Raji (cell line): ENCODE results near the gene ARID1B.

ENCODE experiments used
- POLR2A ChIP-seq: IDR thresholded peaks from 2 replicates; pipeline ENCODE4 v1.6.1; 2011; ENCODE audit warnings: low read depth, low read length, control low read depth; ENCODE audit not compliant: insufficient read depth

The ARID1B gene

DNA sequence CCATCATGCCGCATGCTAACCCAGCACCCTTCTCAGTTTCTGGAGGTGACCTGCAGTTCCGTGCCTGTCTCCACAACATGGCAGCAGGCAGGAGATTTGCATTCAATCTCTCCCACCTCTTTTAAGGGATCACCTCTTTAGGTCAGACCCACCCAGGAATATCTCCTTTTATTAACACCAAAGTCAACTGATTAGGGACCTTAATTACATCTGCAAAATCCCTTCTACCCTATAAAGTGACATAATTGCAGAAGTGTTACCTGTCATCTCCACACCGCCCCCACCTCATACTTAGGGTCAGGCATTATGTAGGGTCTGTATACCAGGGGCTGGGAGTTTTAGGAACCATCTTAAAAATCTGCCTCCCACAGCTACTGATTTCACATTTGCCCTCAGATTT lies 278.7 kb downstream of the ARID1B start:
- TF ChIP-seq POLR2A: no peak

DNA sequence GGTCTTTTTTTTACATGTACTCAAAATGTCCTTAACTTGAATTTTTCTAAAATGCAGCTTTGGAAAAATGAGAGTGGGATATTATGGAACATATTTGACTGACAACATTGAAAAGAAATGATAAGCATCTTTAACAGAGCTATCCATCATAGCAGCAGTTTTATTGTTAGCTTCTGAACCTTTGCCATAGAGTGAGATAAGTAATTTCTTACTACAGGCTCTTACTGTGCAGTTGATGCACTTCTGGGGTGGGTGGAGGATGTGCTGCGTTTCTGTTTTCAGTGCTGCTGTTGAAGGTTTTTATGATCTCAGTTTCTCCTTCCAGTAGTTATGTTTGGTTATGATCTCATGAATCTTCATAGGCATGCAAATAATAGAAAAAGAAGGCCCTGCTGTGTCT lies 279.1 kb downstream of the ARID1B start:
- TF ChIP-seq POLR2A: no peak

GRCh38 chr6:157058574-157058973 lies 281.4 kb downstream of the ARID1B start:
- TF ChIP-seq POLR2A: no peak

DNA sequence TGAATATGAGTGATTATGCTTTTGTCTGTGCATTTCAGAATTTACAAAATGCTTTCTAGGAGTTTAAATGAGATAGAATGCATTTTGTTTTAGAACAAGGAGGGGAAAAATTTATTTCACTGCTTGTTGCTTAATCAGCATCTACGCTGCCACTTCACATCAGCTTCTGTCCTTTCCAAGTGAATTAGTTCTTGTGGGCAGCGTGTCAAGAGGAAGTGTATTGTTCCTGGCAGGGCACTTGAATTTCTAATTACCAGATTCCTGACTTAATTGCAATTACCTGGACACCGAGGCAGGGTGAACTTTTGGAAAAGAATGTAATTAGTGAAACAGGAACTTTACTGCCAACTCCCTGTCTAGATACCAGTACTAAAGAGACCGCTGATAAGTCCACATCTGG lies 282.6 kb downstream of the ARID1B start:
- no peak for TF ChIP-seq POLR2A

GRCh38 chr6:157060440-157060952 lies 283.3 kb downstream of the ARID1B start:
- no peak for TF ChIP-seq POLR2A

GRCh38 chr6:157061770-157062594 lies 284.8 kb downstream of the ARID1B start:
- TF ChIP-seq POLR2A: no peak

DNA sequence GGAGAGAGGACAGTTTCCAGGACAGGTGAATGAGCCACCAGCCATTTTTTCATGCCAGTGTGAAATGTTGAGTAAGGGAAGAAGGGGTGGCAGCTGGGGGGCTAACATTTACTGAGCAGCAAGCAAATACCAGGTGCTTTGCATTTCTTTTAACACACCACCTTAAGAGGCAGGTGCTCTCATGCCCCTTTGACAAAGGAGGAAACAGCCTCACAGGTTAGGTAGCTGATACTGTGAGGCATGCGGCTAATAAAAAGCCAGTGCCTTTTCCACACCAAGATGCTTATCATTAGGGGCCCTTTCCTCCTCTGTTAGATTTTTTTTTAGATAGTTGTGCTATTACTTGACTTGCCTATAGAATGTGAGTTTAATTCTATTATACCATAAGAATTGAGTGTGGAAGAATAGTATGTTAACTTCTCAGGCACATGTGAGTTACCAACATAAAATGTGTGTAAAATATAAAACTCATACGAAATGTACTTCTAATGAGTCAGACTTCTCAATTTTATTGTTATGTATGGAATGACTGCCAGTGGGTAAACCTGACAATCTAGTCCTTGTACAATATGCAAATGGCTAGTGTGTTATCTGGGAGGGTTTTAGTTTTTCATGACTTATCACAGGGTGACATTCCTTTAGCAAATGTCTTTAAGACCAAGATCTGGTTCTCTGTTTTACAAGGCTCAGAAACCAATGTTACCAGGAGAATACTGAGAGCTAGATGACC lies 286.2 kb downstream of the ARID1B start:
- TF ChIP-seq POLR2A: no peak

DNA sequence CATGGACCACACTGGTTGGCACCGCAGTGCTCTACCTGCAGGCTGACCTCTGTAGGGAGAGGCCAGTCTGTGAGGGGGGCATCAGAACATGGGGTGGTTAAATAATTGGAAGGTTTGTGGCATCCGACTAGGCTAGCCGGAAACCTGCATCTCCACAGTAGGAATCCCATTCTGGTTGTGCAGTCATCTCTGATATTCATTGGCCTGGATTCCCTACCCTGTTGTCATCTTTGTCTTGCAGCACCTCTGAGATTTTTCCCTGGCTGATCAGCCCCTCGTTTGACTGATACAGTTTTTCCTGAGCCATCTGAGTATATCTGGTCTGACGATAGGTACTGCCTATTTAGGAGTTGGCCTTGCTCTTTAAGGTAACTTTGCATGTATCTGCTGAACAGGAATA lies 286.7 kb downstream of the ARID1B start:
- TF ChIP-seq POLR2A: no peak

GRCh38 chr6:157064502-157064901 lies 287.3 kb downstream of the ARID1B start:
- no peak for TF ChIP-seq POLR2A

GRCh38 chr6:157065366-157065765 lies 288.2 kb downstream of the ARID1B start:
- TF ChIP-seq POLR2A: no peak

GRCh38 chr6:157066781-157067491 lies 289.8 kb downstream of the ARID1B start:
- TF ChIP-seq POLR2A: no peak

GRCh38 chr6:157067507-157067906 lies 290.3 kb downstream of the ARID1B start:
- no peak for TF ChIP-seq POLR2A

DNA sequence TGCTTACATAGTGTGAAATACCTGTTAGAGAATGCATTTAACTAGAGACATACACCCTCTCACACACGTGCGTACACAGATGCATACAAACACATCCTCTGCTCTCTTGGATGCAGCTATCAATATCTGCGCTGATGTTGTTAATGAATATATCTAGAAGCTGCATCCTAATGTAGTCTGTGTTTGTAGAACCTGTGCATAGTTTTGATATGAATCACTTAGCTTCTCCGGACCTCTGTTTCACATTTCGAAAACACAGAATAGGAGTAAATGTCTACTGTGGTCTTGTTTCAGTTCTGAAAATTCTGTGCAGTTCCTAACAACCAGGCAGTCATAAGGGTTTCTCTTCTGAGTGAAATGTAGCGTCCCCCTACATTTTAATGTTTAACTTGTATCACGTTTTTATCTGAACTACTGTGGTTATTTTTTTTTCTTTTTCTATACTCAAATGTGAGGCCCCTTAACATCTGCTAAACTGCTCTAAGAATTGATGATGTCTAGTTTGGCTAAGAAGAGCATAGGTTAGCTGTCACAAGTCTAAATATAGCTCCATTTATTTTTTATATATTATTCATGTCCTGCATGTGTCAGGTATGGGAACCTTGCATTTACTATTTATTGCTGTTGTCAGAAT lies 291.6 kb downstream of the ARID1B start:
- no peak for TF ChIP-seq POLR2A

- TF ChIP-seq POLR2A: no peak
These were observed 292.4 kb downstream of the ARID1B start for GRCh38 chr6:157069585-157069984.
